GM12801 (cell line): ENCODE measurements around the gene SLC2A2.

ENCODE experiments used
- TF ChIP-seq, protein P1 (sequence below): IDR thresholded peaks from one replicate; pipeline ENCODE4 v1.5.1; 2011; ENCODE audit warnings: control low read depth; ENCODE audit not compliant: insufficient read length; ENCODE audit errors: extremely low read depth

Gene SLC2A2

DNA sequence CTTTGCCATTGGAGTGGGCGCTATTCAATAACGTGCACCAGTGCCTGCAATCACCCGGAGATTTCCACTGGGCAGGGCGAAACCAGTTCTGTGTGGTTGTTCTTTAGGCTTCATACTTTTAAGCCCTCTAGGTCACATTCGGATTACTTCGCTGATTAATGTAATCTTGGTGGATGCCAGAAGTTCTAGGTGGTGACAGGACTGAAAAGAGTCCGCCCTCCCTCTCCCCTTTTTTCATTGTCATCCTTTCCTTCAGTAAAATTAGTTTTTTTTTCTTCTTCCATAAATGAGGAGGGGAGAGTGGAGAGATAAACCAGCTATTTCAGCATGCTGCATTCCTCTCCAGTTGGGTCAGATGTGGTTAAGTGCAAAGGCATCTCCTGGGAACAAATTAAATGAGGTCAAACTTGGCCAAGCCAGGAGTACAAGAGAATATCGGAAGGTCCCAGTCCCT, 2.3 kb upstream of the SLC2A2 start:
- TF ChIP-seq, protein P1, sequence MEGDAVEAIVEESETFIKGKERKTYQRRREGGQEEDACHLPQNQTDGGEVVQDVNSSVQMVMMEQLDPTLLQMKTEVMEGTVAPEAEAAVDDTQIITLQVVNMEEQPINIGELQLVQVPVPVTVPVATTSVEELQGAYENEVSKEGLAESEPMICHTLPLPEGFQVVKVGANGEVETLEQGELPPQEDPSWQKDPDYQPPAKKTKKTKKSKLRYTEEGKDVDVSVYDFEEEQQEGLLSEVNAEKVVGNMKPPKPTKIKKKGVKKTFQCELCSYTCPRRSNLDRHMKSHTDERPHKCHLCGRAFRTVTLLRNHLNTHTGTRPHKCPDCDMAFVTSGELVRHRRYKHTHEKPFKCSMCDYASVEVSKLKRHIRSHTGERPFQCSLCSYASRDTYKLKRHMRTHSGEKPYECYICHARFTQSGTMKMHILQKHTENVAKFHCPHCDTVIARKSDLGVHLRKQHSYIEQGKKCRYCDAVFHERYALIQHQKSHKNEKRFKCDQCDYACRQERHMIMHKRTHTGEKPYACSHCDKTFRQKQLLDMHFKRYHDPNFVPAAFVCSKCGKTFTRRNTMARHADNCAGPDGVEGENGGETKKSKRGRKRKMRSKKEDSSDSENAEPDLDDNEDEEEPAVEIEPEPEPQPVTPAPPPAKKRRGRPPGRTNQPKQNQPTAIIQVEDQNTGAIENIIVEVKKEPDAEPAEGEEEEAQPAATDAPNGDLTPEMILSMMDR = no peak

DNA sequence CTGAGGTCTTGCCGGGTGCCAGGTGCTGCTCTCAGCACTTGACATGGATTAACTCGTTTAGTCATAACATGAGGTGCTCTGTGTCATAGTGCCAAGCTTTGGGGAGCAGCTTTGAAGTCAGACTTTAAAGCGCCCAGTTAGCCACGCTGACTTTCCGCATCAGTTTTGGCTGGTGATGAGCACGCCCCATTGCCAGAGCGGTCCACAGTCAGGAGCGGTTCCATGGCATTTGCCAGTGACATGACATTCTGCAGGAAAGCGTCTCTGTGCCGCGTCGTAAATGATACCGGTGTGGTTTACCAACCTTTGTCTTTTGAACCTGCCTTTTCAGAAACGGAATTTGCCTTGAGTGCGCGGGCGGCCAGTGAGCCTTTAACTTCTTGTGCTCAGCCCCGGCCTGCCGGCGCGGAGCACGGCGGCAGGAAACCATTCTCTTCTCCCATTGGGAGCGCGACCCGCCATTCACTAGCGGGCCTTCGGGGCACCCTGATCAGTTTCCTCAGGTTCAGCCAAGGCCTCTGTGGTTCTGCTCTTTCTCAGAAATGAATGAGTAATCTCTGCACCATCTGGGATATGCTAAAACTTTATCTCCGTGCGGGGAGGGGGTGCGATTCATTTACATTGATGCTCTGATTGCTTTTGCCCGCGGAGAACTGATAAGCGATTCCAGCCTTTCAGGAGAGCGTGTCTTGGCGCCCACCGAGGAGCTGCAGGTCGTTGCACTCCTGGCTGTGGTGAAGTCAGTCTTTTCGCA, 1.7 kb upstream of the SLC2A2 start:
- TF ChIP-seq, protein P1 = no peak

DNA sequence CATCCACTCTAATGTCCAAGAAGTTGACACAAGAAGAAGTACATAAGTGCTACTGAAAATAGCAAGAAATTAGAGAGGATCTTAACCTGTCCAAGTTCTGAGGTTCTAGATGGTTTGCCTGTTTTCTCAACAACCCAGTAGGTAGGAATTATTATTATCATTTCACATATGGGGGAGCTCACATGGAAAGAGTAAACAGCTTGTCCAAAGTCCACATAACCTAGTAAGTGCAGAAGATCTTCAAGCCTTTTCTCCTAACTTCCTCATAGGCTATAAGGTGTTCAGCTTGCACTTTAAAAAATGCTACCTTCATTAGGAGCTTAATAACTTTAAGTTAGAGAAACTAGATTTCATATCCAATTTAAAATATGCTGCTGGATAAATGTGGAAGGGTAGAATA, 3.0 kb downstream of the SLC2A2 start:
- TF ChIP-seq, protein P1 = no peak

DNA sequence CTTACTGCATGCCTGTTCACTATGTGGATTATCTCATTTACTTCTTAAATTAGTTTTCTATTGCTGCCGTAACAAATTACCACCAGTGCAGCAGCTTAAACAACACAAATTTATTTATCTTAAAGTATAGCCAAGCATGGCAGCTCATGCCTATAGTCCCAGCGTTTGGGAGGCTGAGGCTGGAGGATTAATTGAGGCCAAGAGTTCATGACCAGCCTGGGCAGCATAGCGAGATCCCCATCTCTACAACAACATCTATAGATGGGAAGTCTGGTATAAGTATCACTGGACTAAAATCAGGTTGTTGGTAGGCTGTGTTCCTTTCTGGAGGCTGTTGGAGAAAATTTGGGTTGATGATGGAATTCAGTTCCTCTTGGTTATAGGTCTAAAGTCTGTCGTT, 5.1 kb downstream of the SLC2A2 start:
- TF ChIP-seq, protein P1 = no peak

DNA sequence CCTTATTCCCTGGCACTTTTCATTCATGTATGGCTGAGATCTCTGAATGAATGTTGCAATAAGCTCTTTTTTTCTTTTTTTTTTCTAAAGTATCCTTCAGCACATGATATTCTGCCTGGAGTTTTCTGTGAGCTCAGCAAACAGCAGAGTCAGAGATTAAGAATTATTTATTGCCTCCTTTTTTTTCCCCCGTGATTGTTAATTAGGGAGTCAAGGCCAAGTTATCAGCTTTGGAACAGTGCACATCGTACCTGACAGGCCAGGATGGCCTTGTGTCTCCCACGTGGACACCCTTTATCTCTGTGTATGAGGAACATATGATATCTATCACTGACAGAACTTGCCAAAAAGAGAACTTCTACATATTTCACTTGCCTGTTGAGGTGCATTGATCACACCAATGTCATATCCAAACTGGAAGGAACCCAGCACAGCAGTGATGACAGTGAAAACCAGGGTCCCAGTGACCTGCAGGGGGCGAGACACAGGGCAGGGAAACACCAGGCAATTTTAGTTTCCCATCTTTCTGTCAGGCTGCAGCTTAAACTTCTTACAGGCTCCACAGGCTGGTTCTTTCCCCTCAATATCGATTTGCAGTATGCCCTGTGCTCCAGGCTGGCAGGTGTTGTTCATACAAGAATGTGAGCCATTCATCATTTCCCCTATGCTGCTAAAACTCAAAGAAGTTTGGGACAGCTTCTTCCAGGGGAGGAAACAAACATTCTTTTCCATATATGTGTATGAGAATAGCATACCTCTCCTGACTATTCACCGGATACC, 8.2 kb downstream of the SLC2A2 start:
- TF ChIP-seq, protein P1 = no peak

DNA sequence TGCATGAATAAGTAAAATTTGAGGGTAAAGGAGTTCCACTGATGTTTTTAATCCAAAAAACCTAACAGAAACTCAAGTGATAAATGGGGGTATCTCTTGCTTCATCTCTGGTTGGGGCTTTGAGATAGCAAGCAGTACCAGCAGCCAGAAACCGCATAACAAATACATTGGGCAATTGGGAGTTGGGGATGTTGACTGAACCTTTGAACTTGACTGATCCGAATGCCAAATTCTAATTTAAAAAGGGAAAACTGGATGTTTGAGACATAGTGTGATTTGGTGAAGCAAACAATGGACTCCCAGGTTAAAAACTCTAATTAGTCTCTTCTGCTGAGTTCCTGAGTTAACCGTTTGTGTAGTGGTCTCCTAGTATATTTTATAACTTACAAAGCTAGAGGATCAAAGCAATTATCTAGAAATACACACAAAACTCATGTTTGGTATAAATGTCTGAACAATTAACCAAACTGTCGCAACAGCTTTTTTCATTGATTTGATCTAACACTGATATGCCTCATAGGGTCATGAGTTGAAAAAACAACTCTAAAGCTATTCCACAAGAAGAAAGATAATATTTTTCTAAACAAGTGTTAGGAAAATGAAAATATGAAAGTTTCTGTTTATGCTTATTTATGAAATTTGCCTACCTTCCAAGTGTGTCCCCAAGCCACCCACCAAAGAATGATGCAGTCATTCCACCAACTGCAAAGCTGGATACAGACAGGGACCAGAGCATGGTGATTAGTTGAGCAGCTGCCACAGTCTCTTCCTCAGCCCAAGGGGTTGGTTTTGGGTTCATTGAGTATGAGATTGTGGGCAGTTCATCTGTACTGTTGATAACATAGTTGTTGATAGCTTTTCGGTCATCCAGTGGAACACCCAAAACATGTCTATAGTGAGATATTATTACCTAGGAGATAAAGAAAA, 12.4 kb downstream of the SLC2A2 start:
- TF ChIP-seq, protein P1 = no peak

DNA sequence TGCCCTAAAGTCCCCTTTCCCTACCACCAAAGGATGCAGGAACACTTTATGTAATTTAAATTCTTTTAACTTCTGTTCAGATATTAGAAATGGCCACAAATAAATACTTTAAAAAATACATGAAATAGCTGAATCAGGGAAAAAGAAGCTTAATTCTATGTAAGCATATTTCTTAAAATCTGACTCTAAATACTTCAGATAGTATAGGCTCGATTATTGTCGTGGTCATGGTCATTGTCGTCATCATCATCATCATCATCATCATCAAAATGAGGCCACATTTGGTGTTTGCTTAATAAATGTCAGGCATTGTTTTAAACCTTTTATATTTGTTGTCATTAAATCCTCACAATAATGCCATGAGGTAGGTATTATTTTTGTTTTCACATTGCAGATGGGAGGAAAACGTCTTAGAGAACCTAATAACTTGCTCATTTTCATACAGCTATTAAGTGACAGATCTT, 14.6 kb downstream of the SLC2A2 start:
- TF ChIP-seq, protein P1 = no peak
